ENCODE results near the gene CPA3. TPM values are rescaled to one million over a fixed set of nuclear protein-coding genes. Genes with fewer than 3 reads are reported as not detected.

CPA3 gene
- total RNA-seq, 2 experiments from 2014 or later = not detected

DNA sequence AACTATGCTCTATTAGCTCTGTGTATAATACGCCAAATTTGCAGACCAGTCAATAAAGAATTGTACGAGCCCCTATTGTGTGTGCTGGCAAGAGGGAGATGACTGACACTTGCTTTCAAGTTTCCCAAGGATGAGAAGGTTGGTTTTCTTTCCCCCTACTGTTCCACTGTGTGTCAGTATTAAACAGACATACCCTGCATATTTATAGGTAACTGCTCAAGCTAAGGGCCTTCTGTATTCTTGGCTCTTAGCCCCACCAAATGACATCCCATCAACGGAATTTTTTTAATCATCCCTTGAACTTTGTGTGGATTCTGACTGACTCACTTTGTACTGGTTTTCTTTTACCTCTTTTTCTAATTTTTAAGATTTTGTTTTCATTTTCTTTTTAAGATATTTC is 65.7 kb downstream of the CPA3 start:
- Mint-ChIP-seq H3K36me3 (ENCODE audit: low read depth) (no peaks in the 10 kb centered on the region), H3K27me3 (ENCODE audit: low read depth) (peaks cover 11% of the 10 kb centered on the region), H3K9me3 (ENCODE audit: insufficient read depth) (no peaks in the 10 kb centered on the region), H3K4me1 (ENCODE audit: low read depth) (no peaks in the 10 kb centered on the region), H3K27ac (no peak overlapping the region), H3K4me3 (no peak overlapping the region)
- DNase-seq (no peak), ATAC-seq (no peak)
- CTCF ChIA-PET = no interaction called here
- POLR2A ChIA-PET = interaction anchor here (0.6 kb wide), 1 partner anchor 10 kb away, joined by 3 read pairs; no protein-coding TSS in a partner anchor

DNA sequence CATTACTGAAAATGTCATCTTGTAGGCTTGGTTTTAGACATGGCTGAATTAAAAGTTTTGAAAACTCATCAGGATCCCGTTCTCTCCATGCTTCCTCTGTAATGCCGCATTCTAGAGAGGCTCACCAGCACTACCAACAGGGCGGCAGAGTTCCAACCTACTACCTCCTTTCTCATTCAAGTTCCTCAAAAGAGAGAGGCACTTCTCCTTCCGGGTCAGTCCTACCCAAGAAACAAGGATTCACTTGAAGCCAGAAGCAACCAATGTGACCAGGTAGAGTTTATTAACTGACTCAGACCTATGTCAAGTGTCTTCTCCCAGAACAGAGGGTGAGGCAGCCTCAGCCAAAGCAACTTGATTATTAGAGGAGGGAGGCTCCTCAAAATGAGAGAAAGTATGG is 66.5 kb downstream of the CPA3 start:
- peaks cover 15% of the 10 kb centered on the region for H3K27me3 Mint-ChIP-seq (ENCODE audit: low read depth)
- H3K4me3 Mint-ChIP-seq = no peak overlapping the region
- no peaks in the 10 kb centered on the region for H3K9me3 Mint-ChIP-seq (ENCODE audit: insufficient read depth)
- ChIA-PET CTCF (interaction anchor here (1.1 kb wide), 1 partner anchor 13 kb away, joined by 3 read pairs; no protein-coding TSS in a partner anchor), POLR2A (no interaction called here)
- ATAC-seq (no peak), DNase-seq (no peak)
- H3K4me1 Mint-ChIP-seq (ENCODE audit: low read depth) = no peaks in the 10 kb centered on the region
- H3K27ac Mint-ChIP-seq = no peak overlapping the region
- H3K36me3 Mint-ChIP-seq (ENCODE audit: low read depth) = no peaks in the 10 kb centered on the region

- no peaks in the 10 kb centered on the region for H3K36me3 Mint-ChIP-seq (ENCODE audit: low read depth)
- no peak overlapping the region for H3K4me3 Mint-ChIP-seq
- no peaks in the 10 kb centered on the region for H3K4me1 Mint-ChIP-seq (ENCODE audit: low read depth)
- no peak overlapping the region for H3K27ac Mint-ChIP-seq
- ChIA-PET POLR2A (no interaction called here), CTCF (interaction anchor here (2.8 kb wide), 1 partner anchor 72 kb away, joined by 7 read pairs; no protein-coding TSS in a partner anchor)
- H3K27me3 Mint-ChIP-seq (ENCODE audit: low read depth) = peaks cover 23% of the 10 kb centered on the region
- no peaks in the 10 kb centered on the region for H3K9me3 Mint-ChIP-seq (ENCODE audit: insufficient read depth)
- no peak for DNase-seq
- ATAC-seq = no peak
Measured at GRCh38 chr3:148932972-148933371, 67.9 kb downstream of the CPA3 start.

- CTCF ChIA-PET = no interaction called here
- H3K36me3 Mint-ChIP-seq (ENCODE audit: low read depth) = no peaks in the 10 kb centered on the region
- DNase-seq = no peak
- POLR2A ChIA-PET = no interaction called here
- no peaks in the 10 kb centered on the region for H3K4me1 Mint-ChIP-seq (ENCODE audit: low read depth)
- no peak for ATAC-seq
- no peak overlapping the region for H3K27ac Mint-ChIP-seq
- H3K9me3 Mint-ChIP-seq (ENCODE audit: insufficient read depth) = no peaks in the 10 kb centered on the region
- H3K4me3 Mint-ChIP-seq = no peak overlapping the region
- peaks cover 22% of the 10 kb centered on the region for H3K27me3 Mint-ChIP-seq (ENCODE audit: low read depth)
Measured at GRCh38 chr3:148937467-148938255, 72.6 kb downstream of the CPA3 start.

- Mint-ChIP-seq H3K9me3 (ENCODE audit: insufficient read depth) (no peaks in the 10 kb centered on the region), H3K27me3 (ENCODE audit: low read depth) (peaks cover 20% of the 10 kb centered on the region), H3K4me1 (ENCODE audit: low read depth) (no peaks in the 10 kb centered on the region), H3K27ac (no peak overlapping the region), H3K4me3 (no peak overlapping the region), H3K36me3 (ENCODE audit: low read depth) (no peaks in the 10 kb centered on the region)
- ChIA-PET CTCF (no interaction called here), POLR2A (no interaction called here)
- DNase-seq (no peak), ATAC-seq (no peak)
Measured at GRCh38 chr3:148938306-148938705, 73.2 kb downstream of the CPA3 start.

DNA sequence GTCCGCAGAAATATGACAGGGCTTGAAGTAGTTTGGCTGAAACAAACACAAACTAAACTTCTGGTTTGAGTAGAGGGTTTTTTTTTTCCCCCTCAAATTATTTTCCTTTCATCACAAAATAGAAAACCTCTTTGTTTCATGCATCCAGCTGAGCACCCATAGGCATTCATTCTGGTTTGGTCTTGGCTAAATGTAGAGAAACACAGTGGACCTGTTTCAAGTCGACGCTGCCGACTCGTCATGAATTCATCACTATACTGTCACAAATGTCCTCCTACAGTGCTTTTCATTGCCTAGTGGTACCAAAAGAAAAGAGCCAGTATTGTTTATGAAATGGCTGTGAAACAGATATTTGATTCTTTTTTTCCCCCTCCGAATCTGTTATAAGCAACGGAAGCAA is 73.8 kb downstream of the CPA3 start:
- ChIA-PET CTCF (no interaction called here), POLR2A (no interaction called here)
- H3K36me3 Mint-ChIP-seq (ENCODE audit: low read depth) = no peaks in the 10 kb centered on the region
- H3K4me1 Mint-ChIP-seq (ENCODE audit: low read depth) = no peaks in the 10 kb centered on the region
- DNase-seq (no peak), ATAC-seq (no peak)
- H3K27me3 Mint-ChIP-seq (ENCODE audit: low read depth) = peaks cover 20% of the 10 kb centered on the region
- no peak overlapping the region for H3K4me3 Mint-ChIP-seq
- H3K9me3 Mint-ChIP-seq (ENCODE audit: insufficient read depth) = no peaks in the 10 kb centered on the region
- H3K27ac Mint-ChIP-seq = no peak overlapping the region

DNA sequence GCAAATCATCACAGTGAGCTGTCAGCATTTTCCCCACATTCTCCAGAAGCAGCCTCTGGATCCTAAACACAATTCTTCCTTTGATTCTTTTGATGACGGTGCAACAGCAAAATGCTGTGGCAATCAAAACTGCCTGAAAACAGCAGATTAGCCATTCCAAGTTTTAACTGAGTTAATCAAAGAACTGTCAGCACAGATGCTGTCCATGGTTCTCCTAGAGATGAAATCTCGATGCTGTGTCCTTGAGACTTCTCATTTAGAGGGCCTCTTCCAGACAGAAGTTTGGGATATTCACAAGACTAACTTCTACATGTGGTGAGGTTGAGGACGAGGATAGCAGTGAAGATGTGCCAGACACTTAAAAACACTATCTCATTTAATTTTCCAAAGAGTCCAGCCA is 75.9 kb downstream of the CPA3 start:
- ChIA-PET CTCF (interaction anchor here (1.2 to 6.3 kb wide), 3 partner anchors 9 to 180 kb away, joined by 3 to 48 read pairs (median 4); no protein-coding TSS in a partner anchor), POLR2A (no interaction called here)
- Mint-ChIP-seq H3K4me1 (ENCODE audit: low read depth) (no peaks in the 10 kb centered on the region), H3K36me3 (ENCODE audit: low read depth) (no peaks in the 10 kb centered on the region), H3K4me3 (no peak overlapping the region), H3K27me3 (ENCODE audit: low read depth) (peaks cover 16% of the 10 kb centered on the region), H3K27ac (no peak overlapping the region), H3K9me3 (ENCODE audit: insufficient read depth) (no peaks in the 10 kb centered on the region)
- ATAC-seq = no peak
- DNase-seq = no peak

- POLR2A ChIA-PET = no interaction called here
- ATAC-seq (peak; percentile 89), DNase-seq (peak; percentile 33)
- Mint-ChIP-seq H3K27me3 (ENCODE audit: low read depth) (peaks cover 5% of the 10 kb centered on the region), H3K4me1 (ENCODE audit: low read depth) (no peaks in the 10 kb centered on the region), H3K9me3 (ENCODE audit: insufficient read depth) (no peaks in the 10 kb centered on the region), H3K36me3 (ENCODE audit: low read depth) (no peaks in the 10 kb centered on the region), H3K27ac (no peak overlapping the region), H3K4me3 (no peak overlapping the region)
- CTCF ChIA-PET = interaction anchor here (0.9 to 6.3 kb wide), 9 partner anchors 10 to 563 kb away, joined by 3 to 48 read pairs (median 4); no protein-coding TSS in a partner anchor
Measured at GRCh38 chr3:148943506-148944205, 78.6 kb downstream of the CPA3 start.

GRCh38 chr3:148945116-148945515 is 80.0 kb downstream of the CPA3 start:
- no peaks in the 10 kb centered on the region for H3K4me1 Mint-ChIP-seq (ENCODE audit: low read depth)
- peaks cover 7% of the 10 kb centered on the region for H3K27me3 Mint-ChIP-seq (ENCODE audit: low read depth)
- no peaks in the 10 kb centered on the region for H3K9me3 Mint-ChIP-seq (ENCODE audit: insufficient read depth)
- DNase-seq (no peak), ATAC-seq (no peak)
- no peak overlapping the region for H3K4me3 Mint-ChIP-seq
- ChIA-PET CTCF (interaction anchor here (0.7 to 6.3 kb wide), 3 partner anchors 9 to 331 kb away, joined by 3 to 48 read pairs (median 5); no protein-coding TSS in a partner anchor), POLR2A (no interaction called here)
- H3K36me3 Mint-ChIP-seq (ENCODE audit: low read depth) = no peaks in the 10 kb centered on the region
- H3K27ac Mint-ChIP-seq = no peak overlapping the region

Other genes starting within 250 kb of the CPA3 start
- gene AGTR1, start 167.4 kb upstream of the CPA3 start, total RNA-seq = not detected
- not detected for gene CPB1, start 37.5 kb upstream of the CPA3 start, total RNA-seq
- 10 to 100 TPM; 46.9 to 54.0 TPM for gene GYG1, start 126.2 kb downstream of the CPA3 start, total RNA-seq
- gene HLTF, start 221.2 kb downstream of the CPA3 start, total RNA-seq = 10 to 100 TPM; 25.2 to 27.3 TPM

Data from activated CD8-positive, alpha-beta T cell treated with anti-CD3 and anti-CD28 coated beads, Interleukin-2, amount 10 ng/mL, durations not matched to agents 7 days and 5 days (primary cell).